ENCODE results near the gene GATA3.
A peak's percentile ranks its signal among the peaks of the same experiment; 100 is the strongest.

Gene GATA3

DNA sequence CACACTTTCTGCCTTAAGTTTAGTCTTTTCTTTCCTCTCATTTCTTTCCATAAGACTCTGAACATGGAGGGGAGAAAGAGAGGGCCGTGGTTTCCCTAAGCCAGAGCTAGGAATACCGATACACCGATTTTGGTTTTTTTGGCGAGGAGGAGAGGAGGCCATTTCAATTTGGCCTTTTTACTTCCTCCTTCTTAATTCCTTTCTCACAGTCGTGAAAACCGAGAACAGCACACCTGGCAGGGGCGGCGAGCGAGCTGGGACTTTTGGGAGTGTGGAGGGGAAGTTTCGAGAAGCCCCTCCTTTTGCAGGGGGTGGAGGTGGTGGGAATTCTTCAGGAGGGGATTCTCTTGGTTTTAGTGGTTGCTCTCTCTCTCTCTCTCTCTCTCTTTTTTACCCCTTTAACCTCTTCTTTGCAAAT lies 6.2 kb downstream of the GATA3 start:
- Histone ChIP-seq H3K27ac (peak overlapping the region; percentile 98), H3K4me1 (no peaks in the 10 kb centered on the region), H3K27me3 (ENCODE audit: control insufficient read depth, insufficient read depth, low read length) (no peaks in the 10 kb centered on the region), H2AFZ (no peak overlapping the region), H3K9me3 (ENCODE audit: control insufficient read depth, low read length) (no peaks in the 10 kb centered on the region), H3K4me2 (ENCODE audit: low read length) (peak overlapping the region; percentile 88), H3K9ac (peak overlapping the region; percentile 86), H3K36me3 (ENCODE audit: control insufficient read depth, insufficient read depth, low read length) (peaks cover 28% of the 10 kb centered on the region), H3K79me2 (peaks cover 70% of the 10 kb centered on the region), H3K4me3 (ENCODE audit: low read depth, low read length) (peak overlapping the region; percentile 79)
- TF ChIP-seq, protein P1, sequence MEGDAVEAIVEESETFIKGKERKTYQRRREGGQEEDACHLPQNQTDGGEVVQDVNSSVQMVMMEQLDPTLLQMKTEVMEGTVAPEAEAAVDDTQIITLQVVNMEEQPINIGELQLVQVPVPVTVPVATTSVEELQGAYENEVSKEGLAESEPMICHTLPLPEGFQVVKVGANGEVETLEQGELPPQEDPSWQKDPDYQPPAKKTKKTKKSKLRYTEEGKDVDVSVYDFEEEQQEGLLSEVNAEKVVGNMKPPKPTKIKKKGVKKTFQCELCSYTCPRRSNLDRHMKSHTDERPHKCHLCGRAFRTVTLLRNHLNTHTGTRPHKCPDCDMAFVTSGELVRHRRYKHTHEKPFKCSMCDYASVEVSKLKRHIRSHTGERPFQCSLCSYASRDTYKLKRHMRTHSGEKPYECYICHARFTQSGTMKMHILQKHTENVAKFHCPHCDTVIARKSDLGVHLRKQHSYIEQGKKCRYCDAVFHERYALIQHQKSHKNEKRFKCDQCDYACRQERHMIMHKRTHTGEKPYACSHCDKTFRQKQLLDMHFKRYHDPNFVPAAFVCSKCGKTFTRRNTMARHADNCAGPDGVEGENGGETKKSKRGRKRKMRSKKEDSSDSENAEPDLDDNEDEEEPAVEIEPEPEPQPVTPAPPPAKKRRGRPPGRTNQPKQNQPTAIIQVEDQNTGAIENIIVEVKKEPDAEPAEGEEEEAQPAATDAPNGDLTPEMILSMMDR (IDR thresholded peaks at IDR 0.05), result no peak

DNA sequence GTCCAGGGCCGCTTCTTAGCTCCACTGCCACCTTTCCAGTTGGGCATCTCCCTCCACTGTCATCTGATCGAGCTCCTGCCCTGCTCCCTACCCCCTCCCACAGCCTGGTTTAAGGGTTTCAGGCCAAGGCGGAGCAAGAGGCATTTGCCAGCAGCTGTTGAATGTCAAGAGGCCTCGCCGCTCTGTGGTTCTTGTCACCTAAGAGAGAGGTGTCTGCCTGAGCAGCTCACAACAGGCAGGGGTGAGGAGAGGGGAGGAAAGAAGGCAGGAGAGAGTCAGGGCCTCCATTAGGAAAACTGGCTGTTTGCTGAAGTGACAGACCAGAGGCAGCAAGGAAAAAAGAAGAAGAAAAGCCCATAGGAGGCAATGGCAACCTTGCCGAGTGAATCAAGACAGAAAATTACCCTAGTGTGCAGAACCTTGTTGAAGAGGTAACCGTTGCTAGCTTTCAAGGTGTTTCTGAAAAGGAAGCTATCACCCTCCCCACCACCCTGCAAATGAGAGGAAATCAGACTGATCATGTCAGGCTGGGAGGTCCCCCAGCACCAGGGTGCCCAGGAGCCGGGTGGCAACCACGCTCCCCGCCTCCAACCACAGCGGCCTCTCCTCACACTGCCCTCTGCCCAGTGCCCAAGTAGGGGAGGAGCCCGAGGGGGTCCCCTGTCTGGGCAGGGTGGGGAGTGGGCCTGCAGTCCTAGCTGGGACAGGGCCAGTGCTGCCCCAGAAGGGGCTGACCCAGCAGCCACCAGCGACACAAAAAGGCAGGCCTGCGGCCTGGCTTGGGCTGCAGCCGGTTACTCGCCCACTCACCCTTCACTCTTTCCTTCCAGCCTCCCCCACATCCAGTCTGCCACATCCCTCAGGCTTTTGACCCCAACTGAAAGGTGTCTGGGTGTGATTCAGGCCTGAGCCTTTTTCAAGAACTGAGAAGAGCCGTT lies 7.1 kb downstream of the GATA3 start:
- Histone ChIP-seq H3K4me3 (ENCODE audit: low read depth, low read length) (peak overlapping the region; percentile 79), H2AFZ (no peak overlapping the region), H3K79me2 (peaks cover 63% of the 10 kb centered on the region), H3K4me1 (no peaks in the 10 kb centered on the region), H3K27me3 (ENCODE audit: control insufficient read depth, insufficient read depth, low read length) (no peaks in the 10 kb centered on the region), H3K9me3 (ENCODE audit: control insufficient read depth, low read length) (no peaks in the 10 kb centered on the region), H3K36me3 (ENCODE audit: control insufficient read depth, insufficient read depth, low read length) (peaks cover 28% of the 10 kb centered on the region), H3K27ac (peak overlapping the region; percentile 98), H3K9ac (peak overlapping the region; percentile 86), H3K4me2 (ENCODE audit: low read length) (peak overlapping the region; percentile 88)
- TF ChIP-seq, protein P1 (IDR thresholded peaks at IDR 0.05), result no peak

DNA sequence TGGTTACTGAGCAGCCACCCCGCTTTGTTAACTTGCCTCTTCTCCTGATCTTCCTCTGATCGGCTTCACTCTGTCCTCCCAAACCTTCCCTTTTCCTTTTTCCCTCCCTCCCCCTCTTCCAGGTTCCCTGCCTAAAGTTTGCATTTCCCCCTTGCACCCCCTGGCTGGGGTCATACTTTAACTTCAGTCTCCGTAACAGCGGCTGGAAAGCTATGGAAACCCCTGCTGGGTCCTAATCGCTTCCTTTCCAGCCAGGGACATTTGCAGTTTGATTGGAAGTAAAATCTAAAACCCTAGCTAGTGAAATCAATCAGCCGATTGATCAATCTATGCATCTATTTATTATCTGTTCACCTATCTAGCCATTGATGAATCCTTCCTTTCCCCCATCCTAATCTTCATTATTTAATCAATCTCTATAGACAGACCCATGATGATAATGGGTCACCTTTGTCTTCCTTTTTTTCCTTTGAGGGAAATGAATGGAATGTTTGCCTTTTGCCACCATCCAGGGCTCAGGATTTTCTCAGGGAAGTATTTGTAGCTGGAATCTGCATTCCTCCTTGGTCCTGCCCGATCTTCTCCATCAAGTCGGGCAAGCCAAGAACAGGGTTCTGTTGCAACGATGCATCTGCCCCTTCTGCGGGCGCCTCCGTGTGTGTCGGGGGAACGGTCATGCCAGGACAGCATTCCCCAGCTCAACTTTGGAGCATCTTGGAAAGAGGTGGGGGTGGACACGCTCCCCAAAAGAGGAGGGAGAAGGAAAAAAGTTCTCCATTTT lies 8.8 kb downstream of the GATA3 start:
- H3K27me3 ChIP-seq (ENCODE audit: control insufficient read depth, insufficient read depth, low read length), result no peaks in the 10 kb centered on the region
- H2AFZ ChIP-seq, result no peak overlapping the region
- H3K27ac ChIP-seq, result peak overlapping the region; percentile 98
- H3K4me2 ChIP-seq (ENCODE audit: low read length), result peak overlapping the region; percentile 88
- no peaks in the 10 kb centered on the region for H3K4me1 ChIP-seq
- H3K79me2 ChIP-seq, result peaks cover 52% of the 10 kb centered on the region
- no peaks in the 10 kb centered on the region for H3K9me3 ChIP-seq (ENCODE audit: control insufficient read depth, low read length)
- H3K36me3 ChIP-seq (ENCODE audit: control insufficient read depth, insufficient read depth, low read length), result peaks cover 21% of the 10 kb centered on the region
- TF ChIP-seq, protein P1 (IDR thresholded peaks at IDR 0.05), result no peak
- H3K4me3 ChIP-seq (ENCODE audit: low read depth, low read length), result peak overlapping the region; percentile 79
- peak overlapping the region; percentile 86 for H3K9ac ChIP-seq

DNA sequence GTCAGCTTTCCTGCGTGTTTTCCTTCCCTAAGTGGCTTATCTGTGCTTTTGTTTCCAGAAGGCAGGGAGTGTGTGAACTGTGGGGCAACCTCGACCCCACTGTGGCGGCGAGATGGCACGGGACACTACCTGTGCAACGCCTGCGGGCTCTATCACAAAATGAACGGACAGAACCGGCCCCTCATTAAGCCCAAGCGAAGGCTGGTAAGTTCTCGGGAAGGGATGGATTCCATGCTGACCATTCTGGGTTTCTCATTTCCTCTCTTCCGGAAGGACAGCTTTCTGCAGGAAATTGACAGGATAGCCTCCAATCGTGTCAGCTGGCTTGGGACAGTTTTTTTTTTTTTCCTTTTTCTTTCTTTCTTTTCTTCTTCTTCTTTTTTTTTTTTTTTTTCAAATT lies 9.4 kb downstream of the GATA3 start:
- H3K27ac ChIP-seq, result peak overlapping the region; percentile 98

More for the DNA sequence above, 9.4 kb downstream of the GATA3 start:
- Histone ChIP-seq H3K27me3 (ENCODE audit: control insufficient read depth, insufficient read depth, low read length) (no peaks in the 10 kb centered on the region), H3K9ac (no peak overlapping the region), H3K4me1 (no peaks in the 10 kb centered on the region), H3K79me2 (peaks cover 52% of the 10 kb centered on the region), H3K36me3 (ENCODE audit: control insufficient read depth, insufficient read depth, low read length) (peaks cover 17% of the 10 kb centered on the region), H3K4me2 (ENCODE audit: low read length) (peak overlapping the region; percentile 88), H2AFZ (no peak overlapping the region), H3K4me3 (ENCODE audit: low read depth, low read length) (peak overlapping the region; percentile 79), H3K9me3 (ENCODE audit: control insufficient read depth, low read length) (no peaks in the 10 kb centered on the region)
- TF ChIP-seq, protein P1 (IDR thresholded peaks at IDR 0.05), result no peak
